Vagina (tissue), 2 donors: Measurements from ENCODE around the gene SUGCT.

Source experiments
- CTCF ChIP-seq, 3 experiments: fragments of 450-650 bp in 2 of 3; fragments of 200-600 bp in 1 of 3; sonication (generic) in 1 of 3; IDR thresholded peaks; one replicate each; pipeline ENCODE4 v1.5.1; 2017 to 2019; ENCODE audit warnings: antibody characterized with exemption in 3 of 3, mild to moderate bottlenecking in 2 of 3, moderate library complexity in 2 of 3
- POLR2A ChIP-seq, 2 donors: fragments of 450-650 bp; IDR thresholded peaks; one replicate each; pipeline ENCODE4 v1.6.1; 2017; ENCODE audit warnings: antibody characterized with exemption in 2 of 2, mild to moderate bottlenecking in 2 of 2, moderate library complexity in 2 of 2
- POLR2AphosphoS5 ChIP-seq, 2 donors: sonication (generic); formaldehyde crosslinking; IDR thresholded peaks; one replicate each; pipeline ENCODE4 v1.9.0; 2017; ENCODE audit warnings: antibody characterized with exemption in 2 of 2, mild to moderate bottlenecking in 2 of 2, low read depth in 1 of 2; ENCODE audit not compliant: insufficient read depth in 1 of 2

GRCh38 chr7:40507166-40507565, 372.4 kb downstream of the SUGCT start:
- TF ChIP-seq CTCF (IDR thresholded peaks at IDR 0.05), result no peak
- TF ChIP-seq POLR2A (IDR thresholded peaks at IDR 0.05), result no peak
- no peak for TF ChIP-seq POLR2AphosphoS5 (IDR thresholded peaks at IDR 0.05; ENCODE audit: insufficient read depth in 1 of 2, low read depth in 1 of 2)
